GOT3 (cell line): ENCODE results near the gene AGAP1.

Source experiments
- DNase-seq: peaks from one replicate; lab custom pipeline; 2025; ENCODE audit warnings: mixed read lengths; lab: John Stamatoyannopoulos, UW

Gene AGAP1

DNA sequence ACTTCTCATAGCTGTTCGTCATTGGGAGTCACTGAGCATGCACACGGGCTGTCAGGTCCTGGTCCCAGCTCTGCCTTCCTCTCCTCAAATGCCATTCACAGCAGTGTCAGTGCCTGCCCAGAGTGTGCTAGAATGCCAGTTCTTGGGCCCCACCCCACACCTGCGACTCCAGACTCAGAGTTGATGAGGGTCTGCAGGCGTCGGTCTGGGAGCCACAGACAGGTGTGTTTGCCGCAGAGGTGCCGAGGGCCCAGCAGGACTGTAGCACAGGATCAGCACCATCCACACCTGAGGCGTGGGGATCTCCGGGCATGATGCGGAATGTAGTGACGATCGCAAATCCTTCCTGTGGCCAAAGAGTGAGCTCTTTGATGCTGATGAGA, 56.5 kb downstream of the AGAP1 start:
- DNase-seq = no peak

DNA sequence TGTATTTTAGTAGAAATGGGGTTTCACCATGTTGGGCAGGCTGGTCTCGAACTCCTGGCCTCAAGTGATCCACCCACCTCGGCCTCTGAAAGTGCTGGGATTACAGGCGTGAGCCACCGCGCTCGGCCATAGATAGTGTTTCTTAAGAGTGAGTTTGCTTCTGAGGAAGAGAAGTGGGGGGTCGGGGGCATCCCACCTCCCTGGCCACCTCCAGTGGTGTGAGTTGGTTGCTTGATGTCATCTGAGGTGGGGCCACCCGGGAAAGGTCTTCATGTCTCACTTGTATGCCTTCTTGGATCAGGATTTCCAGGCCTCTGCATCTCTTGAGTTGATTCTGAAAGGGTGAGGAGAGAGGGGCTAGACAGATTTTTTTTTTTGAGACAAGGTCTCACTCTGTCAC, 57.1 kb downstream of the AGAP1 start:
- DNase-seq = no peak

DNA sequence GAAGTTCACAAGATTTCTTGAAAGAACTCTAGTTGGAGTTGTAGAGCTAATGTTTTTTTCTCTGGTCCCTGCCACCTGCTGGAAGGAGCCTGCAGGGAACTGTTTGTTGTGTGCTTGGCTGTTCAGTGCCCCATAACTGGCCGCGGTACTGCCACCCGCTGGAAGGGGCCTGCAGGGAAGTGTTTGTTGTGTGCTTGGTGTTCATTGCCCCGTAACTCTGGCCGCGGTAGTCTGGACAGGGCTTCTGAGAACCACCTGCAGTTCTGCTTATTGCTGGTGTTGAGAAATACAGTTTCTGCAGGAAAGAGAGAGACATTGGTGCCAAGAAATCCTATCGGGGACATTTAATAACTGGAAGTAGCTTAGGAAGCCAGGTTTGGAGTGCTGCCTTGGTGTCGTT, 58.1 kb downstream of the AGAP1 start:
- no peak for DNase-seq

DNA sequence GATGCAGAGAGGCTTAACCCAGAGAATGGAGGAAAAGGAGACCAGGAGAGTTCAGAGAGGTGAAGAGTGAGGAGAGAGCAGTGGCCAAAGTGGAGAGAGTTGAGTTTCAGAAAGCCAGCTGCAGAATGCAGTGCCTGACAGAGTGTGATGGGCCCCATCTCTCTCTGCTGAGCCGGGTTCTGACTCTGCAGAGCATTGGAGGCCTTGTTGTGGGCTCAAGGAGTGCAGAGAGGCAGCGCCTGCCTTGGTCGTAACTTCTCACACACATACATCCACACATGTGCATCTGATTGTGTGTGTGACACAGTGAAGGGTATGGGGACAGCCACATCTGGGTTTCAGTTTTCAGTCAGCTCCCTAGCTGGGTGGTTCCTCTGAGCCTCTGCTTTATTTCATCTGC, 58.8 kb downstream of the AGAP1 start:
- DNase-seq = no peak

DNA sequence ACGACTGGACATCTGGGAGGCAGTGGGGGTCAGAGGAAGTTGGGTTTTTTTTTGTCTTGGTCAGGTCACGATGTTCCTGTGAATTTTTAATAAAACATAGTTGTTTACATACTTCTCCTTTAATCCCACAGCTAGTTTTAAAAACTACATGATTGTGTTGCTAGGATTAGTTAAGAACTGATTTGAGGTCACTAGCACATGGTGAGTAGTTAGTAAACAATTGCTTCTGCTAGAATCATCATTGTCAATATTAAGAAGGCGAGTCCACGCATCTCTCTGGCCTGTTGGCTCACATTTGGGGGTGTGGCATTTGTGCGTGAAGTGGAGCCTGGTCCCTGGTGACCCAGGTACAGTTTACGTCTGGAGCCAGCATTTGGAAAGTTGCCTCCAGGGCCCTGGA, 59.4 kb downstream of the AGAP1 start:
- DNase-seq = no peak

DNA sequence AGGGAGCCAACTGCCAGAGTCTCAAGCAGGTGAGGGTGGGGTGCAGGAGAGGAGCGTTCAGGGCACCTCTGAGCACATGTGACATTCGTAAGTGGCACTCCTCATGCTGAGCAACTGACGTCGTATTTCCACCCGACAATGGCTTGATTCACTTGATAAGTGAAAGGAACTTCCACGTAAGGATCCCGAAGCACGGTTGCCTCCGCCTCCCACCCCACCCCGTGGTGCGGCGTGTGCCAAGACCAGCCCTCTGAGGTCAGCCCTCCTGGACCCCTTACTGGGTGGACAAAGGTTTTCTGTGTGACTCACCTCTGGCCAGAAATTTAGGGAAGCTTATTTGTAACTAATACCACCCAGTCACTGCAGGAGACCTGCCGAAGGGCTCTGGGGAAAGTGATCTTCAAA, 59.9 kb downstream of the AGAP1 start:
- DNase-seq = no peak

DNA sequence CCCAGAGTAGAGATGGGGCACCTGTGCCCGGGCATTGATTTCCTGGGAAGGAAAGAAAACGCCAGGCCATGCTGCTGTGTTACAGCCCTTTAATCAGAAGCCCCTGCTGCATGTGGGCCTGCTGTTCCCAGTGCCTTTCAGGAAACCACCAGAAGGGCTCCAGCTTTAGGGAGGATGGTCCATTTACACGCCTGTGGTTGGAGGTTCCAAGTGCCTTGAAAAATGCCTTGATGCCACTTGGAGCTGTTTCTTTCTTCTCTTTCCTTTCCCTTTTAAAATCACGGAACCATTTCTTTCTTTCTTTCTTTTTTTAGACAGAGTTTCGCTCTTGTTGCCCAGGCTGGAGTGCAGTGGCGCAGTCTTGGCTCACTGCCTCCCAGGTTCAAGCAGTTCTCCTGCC, 60.5 kb downstream of the AGAP1 start:
- no peak for DNase-seq

DNA sequence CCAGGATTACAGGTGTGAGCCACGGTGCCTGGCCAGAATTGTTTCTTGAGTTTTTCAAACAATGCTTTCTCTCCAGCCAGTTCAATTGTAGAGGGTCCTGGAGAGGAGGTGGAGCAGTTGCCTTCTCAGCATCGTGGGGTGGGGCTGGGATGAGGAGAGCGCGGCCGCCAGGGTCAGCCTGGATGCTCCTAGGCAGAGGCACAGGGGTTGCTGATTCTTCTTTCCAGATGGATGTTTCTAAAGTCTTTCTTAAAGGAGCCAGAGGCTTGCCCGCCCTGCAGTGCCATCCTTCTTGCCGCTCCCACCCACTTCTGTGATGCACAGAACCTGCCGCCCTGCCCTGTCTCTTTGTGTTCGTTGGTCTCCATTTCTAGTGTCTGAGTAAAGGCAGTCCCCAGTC, 61.1 kb downstream of the AGAP1 start:
- DNase-seq = no peak

DNA sequence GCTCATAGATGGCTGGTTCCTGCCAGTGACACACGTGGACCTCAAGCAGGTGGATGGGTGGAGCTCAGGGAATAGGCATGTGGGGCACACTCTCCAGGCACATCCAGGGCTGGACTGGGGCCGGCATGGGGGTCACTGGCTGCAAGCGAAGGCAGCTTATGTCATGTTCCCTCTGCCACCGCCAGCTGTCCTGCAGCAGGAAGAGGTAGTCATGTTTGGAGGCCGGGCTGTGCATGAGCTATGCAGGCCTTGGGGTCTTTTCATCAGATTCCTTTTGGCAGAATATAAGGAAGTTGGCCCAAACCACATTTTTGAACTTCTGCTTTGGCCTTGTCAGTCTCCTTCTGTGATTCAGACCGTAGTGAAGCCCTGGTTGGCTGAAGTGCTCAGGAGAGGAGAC, 61.5 kb downstream of the AGAP1 start:
- no peak for DNase-seq

DNA sequence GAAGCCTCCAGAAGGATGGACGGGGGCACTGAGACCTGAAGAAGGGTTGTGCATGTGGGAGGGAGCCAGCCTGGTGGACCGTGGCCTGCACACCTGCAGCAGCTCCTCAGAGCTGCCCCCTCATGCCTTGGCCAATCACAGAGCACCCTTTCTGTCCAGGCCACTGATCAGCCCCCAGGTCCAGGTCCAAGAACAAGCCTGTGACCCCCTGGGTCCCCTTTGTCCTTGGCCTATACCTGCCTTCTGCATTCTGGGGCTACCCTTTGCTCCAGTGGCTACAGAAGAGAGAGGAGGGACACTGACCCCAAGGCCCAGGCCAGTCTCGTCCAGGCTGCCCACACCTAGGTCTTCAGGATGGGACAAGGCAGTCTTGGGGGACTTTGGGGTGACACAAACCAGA, 62.2 kb downstream of the AGAP1 start:
- no peak for DNase-seq

DNA sequence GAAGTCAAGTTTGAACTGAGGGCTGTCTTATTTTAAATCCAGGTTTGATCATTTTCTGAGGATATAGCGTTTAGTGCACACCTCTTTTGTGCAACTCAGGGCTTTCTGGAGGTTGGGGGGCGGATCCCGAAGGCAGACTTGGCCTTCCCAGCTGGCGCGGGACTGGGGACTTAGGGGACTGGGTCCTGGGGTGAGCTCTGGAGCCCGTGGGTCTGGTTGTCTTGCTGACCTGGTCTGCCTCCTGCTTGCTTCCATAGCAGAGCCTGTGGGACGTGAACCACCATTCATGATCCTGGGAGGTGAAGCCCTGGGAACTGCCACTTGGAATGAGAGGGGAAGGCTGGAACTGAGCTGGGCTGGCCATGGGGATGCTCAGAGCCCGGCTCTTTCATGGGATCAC, 63.1 kb downstream of the AGAP1 start:
- DNase-seq = no peak

DNA sequence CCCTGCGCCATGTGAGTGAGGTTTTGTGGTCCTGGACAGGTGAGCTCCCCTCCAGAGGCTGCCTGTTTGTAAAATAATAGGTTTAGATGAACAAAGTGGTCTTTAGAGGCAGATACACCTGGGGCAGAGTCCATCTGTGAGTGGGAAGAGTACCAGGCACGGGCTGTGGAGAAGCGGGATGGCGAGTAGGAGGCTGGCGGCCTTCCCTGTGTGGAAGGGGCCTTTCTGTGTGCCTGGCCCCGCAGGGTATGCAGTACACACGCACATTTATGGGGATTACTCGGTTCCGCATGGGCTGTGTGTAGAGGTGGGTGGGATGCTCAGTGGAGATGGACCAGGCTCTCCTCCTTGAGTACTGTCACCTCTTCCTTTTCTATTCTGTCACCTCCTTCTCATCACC, 64.1 kb downstream of the AGAP1 start:
- no peak for DNase-seq

DNA sequence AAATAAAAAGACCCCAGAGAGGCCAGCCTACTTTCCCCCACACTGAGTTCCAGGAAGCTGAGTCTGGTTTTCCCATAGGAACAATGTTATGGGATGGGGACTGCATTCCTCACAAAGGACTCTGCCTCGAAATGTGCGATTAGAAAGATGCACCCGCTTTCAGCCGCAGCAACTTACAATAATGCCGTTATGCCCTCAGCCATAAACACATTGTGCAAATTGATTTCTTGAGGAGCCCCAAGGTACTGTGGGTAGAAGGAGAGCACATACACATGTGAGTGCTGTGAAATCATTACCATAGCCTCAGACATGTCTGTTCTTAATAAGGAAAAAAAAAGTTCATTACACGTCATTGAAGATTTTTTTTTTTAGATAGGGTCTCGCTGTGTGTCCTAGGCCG, 64.7 kb downstream of the AGAP1 start:
- no peak for DNase-seq

DNA sequence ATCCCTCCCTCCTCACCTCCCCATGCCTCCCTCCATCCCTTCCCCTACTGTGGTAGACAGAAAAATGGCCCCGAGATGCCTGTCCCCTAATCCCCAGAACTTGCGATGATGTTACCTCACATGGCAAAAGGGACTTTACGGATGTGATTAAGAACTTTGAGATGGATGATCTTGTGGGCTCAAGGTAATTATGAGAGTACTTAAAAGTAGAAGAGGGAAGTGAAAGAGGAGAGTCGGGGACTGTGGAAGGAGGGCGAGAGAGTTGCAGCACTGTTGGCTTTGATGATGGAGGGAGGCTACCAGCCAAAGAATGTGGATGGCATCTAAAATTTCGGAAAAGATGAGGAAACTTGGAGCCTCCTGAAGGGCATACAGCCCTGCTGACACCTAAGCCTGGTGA, 66.5 kb downstream of the AGAP1 start:
- DNase-seq = no peak

DNA sequence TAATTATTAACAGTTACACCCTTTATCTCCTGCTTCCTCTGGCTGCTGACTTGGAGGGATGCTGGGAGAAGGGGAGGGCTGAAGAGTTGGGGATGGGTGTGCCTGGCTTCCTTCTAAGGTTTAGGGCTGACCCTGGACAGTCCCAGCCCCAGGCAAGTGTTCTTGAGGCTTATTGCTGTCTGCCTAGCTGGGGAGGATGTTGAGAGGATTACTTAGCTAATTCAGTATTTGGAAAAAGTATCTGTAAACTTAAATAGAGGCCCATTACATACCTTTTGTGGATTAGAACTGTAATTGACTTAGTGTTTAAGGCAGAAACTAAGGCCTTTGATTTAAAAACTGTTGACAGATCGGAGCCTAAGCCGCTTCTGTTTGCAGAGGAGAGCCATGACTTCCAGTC, 67.6 kb downstream of the AGAP1 start:
- no peak for DNase-seq

DNA sequence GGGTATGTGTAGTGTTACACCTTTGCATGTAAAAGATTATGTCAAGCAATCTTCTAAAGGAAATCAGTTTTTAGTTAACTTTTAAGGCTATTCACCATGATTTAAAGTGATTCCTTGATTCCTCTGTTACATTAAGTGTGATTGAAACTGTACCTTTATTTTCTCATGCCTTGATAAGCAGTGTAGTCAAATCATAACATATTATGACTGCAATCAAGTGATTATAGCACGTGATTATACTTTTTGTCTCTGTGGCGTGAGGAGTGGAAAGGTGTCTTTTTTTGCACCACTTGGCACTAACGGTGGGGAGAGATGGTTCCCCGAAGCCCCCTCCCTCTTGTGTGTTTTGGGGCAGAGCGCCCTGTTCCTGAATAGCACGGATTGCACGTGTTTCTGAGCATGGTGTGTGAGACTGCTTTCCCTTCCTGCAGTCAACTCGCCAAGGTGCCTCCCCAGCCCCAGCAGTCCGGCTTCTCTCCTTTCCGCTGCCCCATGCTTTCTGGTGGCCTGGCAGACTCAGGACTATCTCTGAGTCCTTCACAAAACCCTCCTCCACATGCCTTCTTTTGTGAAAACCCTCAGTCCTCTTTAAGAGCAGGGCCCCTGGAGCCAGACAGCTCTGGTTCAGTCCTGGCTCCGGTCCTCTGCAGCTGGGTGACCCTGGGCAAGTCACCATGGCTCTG, 68.4 kb downstream of the AGAP1 start:
- DNase-seq = no peak

DNA sequence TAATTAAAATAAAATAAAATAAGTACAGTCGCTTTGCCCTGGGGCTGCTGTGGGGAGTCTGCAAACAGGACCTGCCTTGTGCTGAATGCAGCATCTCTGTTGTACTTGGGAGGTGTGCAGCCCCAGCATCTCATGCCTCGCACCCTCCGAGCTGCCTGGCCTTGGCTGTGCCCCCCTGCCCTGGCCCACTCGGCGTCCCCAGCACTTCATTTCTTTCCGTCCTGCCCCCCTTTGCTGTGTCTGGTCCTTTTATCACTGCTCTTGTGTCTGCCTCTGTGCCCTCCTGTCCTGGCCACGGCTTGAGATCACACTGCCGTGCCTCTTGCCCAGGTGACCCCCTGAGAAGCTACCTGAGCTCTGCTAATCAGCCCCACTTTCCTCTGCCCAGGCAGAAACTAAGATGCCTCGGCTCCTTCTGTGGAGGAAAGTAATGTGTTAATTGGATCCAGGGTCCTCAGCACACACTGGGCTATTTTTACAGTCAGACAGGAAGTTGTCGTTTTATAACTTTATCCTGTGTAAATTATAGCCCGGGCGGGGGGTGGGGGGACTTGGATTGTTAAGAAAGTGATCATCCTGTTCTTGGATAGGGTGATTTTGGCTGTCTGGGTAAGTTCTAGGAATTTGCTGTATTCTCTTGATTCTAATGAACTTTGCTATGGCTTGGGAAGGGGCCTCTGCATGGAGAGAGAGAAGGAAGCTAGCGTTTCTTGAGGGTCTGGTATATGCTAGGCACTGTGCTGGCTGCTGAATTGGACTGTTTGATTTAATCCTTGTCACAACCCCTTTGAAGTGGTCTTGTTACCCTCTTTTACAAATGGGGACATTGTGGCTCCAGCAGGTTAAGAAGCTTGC, 69.4 kb downstream of the AGAP1 start:
- no peak for DNase-seq

DNA sequence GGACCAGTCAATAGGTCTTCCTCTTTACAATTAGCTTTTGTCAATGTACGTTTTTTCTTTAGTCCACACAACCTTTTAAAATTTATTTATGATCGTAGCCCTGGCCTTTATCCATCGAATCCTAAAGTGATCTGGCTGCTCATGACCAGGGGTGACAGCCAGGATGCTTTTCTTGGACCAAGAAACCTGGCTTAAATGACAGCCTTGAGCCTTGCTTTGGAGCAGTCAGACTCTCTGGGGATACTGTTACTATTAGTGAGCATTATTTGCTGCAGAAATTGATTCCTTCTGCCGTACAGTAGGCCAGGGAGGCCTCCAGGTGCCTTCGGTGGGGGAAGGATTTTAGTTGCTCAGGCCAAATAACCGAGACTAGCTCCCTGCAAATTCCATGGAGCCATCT, 70.2 kb downstream of the AGAP1 start:
- no peak for DNase-seq

DNA sequence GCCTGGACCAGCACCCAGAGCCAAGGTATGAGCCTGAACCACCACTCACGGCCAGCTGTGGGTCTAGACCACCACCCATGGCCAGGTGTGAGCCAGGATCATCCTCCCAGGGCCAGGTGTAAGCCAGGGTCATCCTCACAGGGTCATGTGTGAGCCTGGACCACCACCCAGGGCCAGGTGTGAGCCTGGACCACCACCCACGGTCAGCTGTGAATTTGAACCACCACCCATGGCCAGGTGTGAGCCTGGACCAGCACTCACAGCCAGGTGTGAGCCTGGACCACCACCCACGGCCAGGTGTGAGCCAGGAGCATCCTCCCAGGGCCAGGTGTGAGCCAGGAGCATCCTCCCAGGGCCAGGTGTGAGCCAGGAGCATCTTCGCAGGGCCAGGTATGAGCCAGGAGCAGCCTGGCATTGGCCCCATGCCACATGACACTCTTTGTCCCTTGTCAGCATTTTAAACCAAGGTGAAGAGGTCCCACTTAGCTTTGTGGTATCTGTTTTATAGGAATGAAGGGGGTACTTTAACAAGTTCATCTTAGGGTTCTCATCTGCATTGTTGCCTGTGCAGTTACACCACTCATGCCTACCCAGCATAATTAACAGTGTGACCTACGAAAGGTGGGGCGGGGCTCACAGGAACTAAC, 71.2 kb downstream of the AGAP1 start:
- no peak for DNase-seq

DNA sequence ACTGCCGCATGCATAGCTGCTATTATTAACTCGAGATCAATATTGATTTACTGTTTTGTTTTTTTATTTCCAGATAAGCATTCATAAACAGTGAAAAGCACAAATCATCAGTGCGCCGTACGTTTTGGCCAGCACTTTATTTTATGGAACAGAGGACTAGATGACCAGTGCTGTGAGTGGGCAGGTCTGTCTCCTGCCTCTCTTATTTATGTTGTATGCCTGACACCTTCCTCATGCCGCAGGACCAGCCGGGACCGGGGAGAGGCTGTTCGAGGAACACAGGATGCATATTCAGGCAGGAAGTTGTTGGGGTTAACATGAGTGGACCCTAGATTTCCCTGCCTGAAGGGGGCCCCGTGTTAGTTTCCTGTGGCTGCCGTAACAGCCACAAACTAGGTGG, 72.6 kb downstream of the AGAP1 start:
- no peak for DNase-seq

DNA sequence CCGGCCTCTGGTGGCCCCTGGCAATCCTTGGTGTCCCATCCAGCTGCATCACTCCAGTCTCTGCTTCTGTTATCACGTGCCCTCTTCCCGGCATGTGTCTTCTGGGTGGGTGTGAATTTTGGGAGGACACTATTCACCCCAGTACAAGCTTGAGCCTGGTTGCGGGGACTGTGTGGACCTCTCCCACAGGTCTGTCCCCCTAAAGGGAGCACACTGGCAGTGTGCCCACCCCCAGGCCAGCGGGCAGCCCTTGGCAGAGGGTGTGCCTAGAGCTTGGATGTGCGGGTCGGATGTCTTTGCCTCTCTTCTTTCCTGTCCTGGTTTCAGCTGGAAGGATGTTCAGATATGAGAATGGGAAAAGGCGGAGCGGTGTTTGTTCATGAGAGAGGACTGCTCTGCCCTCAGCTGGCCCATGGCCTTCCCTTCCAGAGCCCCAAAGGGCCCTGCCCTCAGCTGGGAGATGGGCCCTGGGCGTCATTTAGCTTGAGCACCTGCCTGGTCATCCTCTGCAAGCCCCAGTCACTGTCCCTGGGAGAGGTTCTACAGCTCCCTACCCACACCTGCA, 73.2 kb downstream of the AGAP1 start:
- DNase-seq = no peak

DNA sequence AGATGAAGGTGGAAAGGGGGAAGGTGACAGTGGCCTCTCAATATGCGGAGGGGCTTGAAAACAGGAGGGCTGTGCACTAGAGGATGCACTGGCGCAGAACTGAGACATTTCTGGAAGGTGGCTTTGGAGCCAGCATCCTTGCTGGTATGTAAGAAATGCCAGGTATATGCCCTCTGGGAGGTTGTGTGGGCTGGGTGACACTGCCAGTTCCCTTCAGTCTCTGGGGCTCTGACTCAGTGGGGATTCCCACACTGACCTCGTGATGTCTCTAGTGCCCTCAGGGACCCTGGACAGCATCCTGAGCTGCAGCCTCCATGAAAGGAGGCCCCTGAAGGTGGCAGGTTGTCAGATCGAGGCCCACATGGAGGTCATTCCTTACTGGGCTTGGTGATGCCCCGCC, 74.0 kb downstream of the AGAP1 start:
- DNase-seq = no peak

DNA sequence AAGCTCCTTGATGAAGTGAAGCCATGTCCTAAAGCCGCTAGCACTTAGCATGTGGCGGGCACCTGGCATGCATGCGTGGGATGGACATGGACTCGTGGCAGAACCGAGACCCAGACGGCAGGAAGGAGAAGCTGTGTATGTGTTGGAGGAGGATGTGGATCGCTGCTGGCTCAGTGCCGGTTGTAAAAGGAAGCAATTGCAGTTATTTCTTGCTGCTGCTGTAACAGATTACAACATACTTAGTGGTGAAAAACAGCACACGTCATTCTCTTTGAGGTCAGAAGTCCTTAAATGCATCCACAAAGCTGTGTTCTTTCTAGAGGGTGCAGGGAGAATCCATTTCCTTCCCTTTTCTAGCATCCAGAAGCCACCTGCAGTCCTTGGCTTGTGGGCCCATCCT, 74.6 kb downstream of the AGAP1 start:
- no peak for DNase-seq
